HG03457 (cell line): ENCODE data around the gene ZNF511.

Experiments used
- ATAC-seq: cut with Tn5 transposase; IDR thresholded peaks from one replicate; pipeline ENCODE4 v1.9.1; 2021; ENCODE audit warnings: moderate number of reproducible peaks; ENCODE audit not compliant: unreplicated experiment

Gene ZNF511

DNA sequence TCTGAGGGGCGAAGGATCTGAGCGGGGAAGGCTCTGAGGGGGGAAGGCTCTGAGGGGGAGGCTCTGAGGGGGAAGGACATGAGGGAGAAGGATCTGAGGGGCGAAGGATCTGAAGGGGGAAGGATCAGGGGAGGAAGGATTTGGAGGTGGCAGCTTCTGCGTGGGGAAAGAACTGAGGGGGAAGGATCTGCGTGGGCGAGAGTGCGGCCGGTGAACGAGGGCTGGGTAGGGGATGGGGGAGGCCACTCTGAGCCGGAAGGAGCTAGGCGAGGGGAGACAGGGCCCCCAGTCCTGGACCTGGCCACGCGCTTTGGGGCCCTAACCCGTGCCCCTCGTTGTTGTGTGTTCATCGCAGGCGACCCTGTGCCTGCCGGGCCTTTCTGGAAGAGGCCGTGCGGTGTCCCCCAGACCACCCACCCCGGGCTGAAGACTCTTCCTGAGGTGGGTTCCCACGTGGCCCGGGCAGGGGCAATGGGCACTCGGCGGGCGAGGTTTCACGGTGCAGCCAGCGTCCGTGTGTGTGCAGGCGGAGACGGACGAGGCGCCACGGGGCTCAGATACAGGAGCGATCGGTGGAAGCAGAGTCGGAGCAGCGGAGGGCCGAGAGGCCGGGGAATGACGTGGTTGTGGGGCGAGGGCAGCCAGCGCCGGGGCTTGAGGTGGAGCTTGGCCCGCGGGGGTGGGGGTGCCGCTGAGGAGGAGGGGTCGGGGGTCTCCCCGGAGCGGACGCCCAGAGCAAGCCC, 26.0 kb downstream of the ZNF511 start:
- ATAC-seq: no peak

DNA sequence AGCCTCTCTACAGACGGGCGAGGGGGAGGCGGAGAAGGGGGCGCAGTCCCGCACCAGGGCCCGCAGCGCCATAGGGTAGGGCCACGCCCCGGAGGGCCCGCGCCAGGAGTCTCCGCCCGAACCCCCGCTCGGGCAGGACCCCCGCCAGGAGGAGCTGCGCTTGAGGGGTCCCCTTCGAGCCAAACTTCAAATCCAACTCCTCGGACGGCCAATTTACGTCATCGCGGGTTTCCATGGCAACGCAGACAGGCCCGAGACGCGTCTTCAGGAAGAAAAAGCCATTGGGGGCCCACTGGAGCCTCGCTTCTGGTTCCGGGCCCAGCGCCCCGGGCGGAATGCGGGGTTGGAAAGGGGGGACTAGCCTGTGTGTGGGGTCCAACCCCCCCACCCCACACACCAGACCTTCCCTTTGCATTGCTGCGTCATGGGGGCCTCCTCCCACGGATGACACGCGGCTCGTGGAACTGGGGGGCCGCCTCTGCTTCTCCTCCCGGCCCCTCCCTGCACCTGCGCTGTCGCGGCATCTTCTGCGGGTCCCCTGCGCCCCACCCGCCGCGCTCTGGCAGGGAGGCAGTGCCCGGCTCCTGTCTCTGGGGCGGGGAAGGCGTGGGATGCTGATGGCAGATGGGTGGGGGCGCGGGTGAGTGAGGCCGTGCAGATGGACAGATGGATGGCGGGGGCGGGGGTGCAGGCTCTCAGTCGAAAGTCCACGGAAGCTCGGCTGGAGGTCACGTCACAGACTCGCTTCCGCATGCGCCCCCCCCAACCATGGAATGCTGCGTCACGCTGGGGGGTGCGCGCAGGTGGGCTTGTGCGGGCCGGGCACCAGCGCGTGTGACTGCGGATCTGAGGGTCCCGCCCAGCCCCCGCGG, 26.8 kb downstream of the ZNF511 start:
- ATAC-seq: no peak

DNA sequence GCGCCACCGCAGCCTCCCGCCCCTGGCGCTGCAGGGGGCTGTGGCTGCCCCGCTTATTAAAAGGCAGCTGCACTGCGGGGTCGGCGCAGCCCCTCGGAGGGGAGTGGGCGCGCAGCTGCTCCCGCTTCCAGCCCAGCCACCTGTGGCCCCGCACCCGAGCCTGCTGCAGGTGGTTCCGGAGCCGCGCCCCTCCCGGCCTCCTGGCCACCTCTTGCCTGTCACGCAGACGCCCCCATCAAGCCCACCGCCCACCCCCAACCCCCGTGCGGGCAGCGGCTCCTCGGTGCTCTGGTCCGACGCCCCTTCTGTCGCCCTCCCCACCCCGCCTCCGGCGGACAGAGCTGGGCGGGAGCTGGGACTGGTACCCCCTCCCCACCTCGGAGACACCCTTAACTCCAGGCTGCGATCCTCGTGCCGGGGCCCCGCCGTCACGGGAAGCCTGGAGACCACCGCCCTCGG, 27.4 kb downstream of the ZNF511 start:
- no peak for ATAC-seq

DNA sequence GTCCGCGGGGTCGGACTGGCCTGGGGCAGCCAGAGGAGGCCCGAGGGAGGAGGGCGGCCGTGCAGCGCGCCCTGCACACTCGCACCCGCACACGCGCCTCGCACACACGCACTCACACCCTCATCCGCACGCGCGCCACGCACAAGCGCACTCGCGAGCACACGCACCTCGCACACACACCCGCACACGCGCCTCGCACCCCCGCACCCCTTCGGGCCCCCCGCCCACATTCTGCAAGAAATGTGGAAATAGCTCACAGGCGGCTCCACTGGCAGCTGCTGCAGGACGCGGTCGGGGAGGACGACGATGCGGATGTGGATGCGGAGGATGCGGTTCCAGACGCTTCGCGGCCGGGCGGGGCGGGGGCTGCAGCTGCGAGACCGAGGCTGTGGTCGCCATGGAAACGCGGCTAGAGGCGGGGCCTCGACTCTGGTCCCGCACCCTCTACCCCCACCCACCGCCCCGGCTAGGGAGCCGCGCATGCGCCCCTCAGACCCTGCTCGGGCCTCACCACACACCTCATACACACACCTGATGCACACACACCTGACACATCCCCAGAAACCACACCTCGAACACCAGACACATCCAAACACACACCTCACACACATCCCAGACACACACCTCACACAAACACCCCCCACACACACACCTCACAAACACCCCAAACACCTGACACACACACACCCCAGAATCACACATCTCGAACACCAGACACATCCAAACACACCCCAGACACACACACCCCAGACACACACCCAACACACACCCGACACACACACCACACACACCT, 28.1 kb downstream of the ZNF511 start, which contains the start of gene CALY:
Gene CALY, minus strand, starts transcription at position 320 of the 793 bp plus-strand sequence. CDS start 7,907 bp downstream, outside the sequence.
- ATAC-seq: no peak

DNA sequence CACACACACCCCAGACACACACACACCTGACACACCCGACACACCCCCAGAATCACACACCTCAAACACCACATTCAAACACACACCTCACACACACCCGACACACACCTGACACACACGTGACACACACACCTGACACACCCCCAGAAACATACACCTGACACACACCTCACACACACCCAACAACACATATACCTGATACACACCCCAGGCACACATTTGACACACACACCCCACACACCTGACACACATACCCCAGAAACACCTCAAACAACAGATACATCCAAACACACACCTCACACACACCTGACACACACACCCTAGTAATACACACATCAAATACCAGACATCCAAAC, 28.6 kb downstream of the ZNF511 start:
- no peak for ATAC-seq

DNA sequence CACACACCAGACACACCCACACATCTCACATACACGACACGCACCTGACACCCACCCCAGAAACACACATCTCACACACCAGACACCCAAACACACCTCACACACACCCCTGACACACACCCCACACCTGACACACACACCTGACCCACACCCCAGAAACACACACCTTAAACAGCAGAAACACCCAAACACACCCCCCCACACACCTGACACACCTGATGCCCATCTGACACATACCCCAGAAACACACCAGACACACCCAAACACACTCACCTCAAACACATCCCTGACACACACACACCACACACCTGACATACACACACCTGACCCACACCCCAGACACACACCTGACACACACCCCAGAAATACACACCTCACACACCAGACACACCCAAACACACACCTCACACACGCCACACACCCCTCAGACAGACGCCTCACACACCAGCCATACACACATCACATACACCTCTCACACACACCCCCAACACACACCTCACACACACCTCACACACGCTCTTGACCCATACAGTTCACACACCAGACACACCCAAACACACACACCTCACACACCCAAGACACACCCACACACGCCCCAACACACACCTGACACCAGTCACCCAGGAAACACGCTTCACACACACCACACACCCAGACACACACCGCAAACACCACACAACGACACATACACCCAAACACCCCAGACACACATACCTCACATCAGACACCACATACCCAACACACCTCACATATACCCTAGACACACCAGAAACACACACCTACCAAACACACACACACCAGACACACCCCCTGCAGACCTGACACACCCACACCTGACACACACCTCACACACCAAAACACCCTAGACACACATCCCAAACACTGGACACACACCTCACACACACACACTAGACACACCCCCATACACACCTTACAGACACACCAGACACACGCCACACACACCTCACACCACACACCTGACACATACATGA, 29.7 kb downstream of the ZNF511 start:
- ATAC-seq: no peak

DNA sequence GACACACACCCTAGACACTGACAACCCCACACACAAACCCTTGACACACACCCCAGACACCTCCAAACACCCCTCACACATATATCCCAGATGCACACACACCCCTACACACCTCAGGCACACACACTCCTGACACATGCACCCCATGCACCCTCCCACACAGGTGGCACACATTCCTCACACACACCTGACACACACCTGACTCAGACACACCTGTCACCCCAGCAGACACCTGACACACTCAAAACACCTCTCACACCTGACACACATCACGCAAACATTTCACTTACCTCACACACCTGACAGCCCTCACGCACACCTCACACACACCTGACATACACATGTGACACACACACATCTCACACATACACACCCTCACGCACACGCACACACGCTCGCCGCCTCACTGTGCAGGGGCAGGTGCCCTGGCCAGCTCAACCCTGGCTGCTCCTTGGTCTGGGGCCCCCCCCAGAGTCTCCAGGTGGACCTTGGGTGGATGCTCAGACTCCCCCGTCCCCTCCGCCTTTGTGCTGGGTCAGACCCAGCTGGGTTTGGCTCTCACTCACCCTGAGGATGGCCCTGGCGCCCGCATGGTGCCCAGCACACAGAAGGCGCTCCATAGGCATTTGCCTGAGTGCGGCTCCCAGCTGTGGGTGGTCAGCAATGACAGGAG, 31.1 kb downstream of the ZNF511 start:
- ATAC-seq: no peak

DNA sequence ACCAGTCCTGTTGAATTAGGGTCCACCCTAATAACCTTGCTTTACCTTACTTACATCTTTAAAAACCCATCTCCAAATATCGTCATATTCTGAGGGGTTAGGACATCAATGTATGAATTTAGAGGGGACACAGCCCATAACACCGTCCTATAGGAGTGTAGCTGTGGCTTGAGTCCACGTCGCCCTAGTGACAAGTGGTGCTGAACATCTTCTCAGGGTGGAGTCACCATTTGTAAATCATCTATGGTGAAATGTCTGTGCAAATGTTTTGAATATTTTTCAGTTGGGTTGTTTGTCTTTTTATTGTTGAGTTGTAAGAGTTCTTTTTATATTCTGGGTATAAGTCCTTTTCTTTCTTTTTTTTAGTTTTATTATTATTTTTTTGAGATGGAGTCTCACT, 33.3 kb downstream of the ZNF511 start:
- ATAC-seq: no peak

DNA sequence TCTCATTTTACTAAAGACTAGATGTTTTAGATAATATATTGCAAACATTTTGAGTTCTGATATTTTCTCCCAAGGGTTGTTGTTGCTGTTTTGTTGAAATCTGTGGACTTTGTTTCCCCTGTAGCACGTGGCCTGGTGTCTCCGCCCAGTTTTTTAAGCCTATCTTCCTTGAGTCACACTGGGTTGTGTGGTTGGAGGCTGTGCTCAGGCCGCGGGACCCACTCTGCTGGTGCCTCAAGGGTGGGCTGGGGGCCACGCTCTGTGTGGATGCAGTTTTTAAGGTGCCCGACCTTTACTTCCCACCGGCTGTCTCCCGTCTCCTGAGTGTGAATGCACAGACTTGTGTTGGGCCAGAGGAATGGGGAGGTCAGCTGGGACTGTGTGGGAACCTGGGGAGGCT, 34.2 kb downstream of the ZNF511 start:
- no peak for ATAC-seq

DNA sequence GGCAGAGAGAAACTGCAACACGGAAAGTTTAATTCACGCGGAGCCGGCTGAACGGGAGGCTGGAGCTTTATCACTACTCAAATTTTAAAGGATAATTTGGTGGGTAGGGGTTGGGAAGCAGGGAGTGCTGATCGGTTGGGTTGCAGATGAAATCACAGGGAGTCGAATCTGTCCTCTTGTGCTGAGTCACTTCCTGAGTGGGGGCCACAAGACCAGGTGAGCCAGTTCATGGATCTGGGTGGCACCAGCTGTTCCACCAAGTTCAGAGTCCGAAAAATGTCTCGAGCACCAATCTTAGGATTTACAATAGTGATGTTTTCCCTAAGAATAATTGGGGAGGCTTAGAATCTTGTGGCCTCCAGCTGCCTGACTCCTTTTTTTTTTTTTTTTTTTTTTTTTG, 34.8 kb downstream of the ZNF511 start:
- ATAC-seq: no peak

DNA sequence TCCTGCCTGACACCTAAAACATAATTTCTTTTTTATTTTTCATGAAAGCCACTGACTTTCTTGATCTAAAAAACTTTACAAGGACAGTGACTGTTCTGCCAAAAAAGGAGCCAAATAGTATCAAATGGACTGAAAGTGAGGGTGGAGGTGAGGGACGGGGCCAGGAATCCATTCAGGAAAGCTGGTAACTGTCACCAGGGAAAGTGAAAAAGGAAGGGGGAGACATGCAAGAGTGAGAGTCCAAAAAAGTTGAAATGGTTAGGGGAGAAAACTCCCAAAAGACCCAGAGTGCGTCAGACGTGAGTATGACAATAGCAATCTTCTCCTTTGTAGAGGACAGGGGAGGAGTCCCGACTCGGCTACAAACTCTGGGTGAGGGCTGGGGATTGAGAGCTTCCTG, 35.5 kb downstream of the ZNF511 start:
- ATAC-seq: no peak

DNA sequence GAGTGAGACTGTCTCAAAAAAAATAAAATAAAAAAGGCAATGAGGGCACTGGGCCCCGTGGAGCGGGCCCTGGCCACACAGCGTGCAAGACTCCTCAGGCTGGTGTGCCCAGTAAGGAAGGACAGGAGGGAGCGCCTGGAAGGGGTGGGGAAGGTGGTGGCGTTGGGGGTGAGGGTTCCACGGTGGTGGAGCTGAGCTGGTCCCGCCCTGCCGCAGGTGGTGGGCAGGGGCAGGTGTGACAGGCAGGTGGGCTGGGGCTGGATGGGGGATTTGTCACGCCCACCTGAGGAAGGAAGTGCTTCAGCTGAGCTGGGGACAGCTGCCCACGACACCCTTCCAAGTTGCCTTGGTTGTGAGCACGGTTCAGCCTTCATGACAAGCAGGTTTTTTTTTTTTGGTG, 37.7 kb downstream of the ZNF511 start:
- ATAC-seq: no peak

DNA sequence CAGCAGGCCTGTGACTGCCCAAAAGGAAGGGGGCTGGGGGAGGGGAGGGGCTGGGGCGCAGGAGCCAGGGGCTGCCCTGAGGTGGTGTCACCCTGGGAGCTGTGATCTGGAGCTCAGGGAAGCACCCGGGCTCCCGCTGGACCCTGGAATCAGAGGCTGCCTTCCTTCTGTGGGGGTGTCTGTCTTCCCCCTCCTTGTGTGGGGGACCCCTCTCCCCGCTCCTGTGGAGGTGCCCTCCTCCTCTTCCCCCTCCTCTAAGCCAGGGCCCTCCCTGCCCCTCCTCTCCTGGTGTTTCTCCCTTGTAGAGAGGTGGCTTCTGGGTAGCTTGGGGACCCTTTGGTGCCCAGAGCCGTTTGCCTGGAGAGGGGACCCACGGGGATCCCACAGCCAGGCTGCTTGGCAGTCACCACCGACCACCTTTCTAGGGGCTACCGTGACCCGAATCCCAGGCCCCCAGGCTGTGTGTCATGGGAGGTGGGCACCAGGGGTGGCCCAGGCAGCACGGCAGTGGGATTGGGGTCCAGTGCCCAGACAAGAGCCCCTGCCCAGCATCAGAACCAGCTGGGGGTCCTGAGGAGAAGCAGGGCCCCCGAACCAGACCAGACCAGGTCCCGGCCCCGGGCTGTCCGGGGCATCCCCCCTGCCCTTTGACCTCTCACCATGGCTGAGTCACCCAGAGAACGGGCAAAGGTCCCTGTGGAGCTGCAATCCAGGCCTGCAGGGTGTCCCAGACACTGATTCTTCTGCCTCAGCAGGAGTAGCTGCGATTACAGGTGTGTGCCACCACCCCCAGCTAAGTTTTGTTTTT, 39.2 kb downstream of the ZNF511 start:
- no peak for ATAC-seq

DNA sequence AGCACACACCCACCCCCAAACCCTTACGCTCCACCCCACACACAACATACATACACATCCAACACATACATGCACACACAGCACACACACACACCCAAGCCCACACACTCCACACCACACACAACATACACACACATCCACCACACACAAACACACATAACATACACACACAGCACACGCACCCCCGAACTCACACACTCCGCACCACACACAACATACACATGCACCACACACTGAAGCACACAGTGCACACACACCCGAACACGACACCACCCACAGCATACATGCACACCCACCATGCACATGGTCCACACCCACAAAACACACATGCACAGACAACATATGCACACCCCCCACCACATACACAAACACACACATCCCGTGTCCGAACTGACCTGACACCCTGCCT, 40.5 kb downstream of the ZNF511 start:
- no peak for ATAC-seq

DNA sequence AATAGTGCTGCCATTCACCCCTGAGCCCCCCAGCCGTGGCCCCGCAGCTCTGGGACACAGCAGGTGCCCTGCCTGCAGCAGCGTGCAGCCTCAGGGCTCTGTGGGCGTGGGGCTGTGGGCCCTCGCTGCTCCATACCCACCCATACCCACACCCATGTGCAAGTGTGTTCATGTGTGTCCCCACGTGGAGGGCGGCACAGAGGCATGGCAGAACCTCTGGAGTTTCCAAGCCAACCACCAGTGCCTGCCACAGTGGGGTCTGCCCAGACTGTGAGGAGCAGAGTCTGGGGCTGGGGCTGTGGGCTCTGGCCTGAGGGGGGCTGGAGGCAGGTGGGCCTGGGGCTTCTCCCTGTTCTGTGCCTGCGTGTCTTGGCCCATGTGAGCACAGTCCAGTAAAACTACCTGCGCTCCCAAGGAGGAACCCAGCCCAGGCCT, 40.9 kb downstream of the ZNF511 start:
- no peak for ATAC-seq

DNA sequence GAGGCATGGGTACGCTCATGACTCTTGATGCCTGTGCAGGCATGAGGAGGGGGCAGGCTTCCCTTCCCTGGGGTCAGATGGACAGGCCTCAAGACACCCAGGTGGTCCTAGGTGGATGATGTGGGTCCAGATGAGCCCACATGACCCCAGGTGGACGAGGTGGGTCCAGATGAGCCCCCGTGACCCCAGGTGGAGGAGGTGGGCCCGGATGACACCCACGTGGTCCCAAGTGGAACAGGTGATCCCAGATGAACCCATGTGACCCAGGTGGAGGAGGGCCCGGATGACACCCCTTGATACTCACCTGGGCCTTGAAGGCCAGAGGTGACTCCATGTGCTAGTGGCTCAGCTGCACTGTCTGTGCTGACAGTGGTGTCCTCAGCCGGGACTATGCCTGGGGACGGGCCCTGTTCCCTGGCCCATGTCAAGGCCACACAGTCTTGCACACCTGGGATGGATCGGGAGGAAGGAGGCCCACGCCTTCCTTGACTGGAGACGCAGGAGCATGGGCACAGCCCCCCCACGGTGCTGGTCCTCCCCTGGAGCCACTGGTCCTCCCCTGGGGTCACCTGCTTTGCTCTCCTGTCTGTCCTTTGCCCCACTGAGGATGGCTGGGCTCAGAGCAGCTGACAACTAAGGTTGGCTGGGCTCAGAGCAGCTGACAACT, 41.7 kb downstream of the ZNF511 start:
- no peak for ATAC-seq

DNA sequence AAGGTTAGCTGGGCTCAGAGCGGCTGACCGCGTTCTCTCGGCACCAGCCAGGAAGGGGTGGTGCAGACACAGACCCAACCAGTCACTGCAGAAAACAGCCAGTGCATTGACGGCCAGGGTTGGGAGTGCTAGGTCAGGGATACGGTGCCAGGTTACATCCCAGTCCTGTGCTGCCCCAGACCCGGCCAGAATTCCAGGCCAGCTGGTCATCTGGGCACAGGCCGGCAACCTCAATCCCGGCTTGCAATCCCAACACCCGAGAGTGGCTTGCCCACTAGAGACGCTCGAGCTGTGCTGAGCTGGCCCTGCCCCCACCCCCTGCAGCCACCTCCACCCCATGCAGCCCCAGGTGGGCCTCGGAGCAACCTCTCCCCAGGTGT, 42.2 kb downstream of the ZNF511 start:
- ATAC-seq: no peak
